NCI-H1092 (cell line): Measurements from ENCODE around the gene COL4A2.

Experiments
- DNase-seq: peaks from one replicate; lab custom pipeline; 2025; lab: John Stamatoyannopoulos, UW

Gene COL4A2

GRCh38 chr13:110402299-110403069 is 95.4 kb downstream of the COL4A2 start:
- no peak for DNase-seq

GRCh38 chr13:110403315-110403714 is 96.2 kb downstream of the COL4A2 start:
- DNase-seq, result no peak

- no peak for DNase-seq
Measured at GRCh38 chr13:110403721-110404120, 96.6 kb downstream of the COL4A2 start.

- DNase-seq, result no peak
Measured at GRCh38 chr13:110404321-110404720, 97.2 kb downstream of the COL4A2 start.

GRCh38 chr13:110405597-110406450 is 98.7 kb downstream of the COL4A2 start:
- DNase-seq, result no peak

- DNase-seq, result no peak
Measured at GRCh38 chr13:110407021-110407420, 99.9 kb downstream of the COL4A2 start.

- DNase-seq, result no peak
Measured at GRCh38 chr13:110407531-110407930, 100.4 kb downstream of the COL4A2 start.

GRCh38 chr13:110408286-110408685 is 101.2 kb downstream of the COL4A2 start:
- DNase-seq, result no peak

- no peak for DNase-seq
Measured at GRCh38 chr13:110409581-110409992, 102.5 kb downstream of the COL4A2 start.

GRCh38 chr13:110410000-110410399 is 102.9 kb downstream of the COL4A2 start:
- no peak for DNase-seq

GRCh38 chr13:110410936-110411687 is 104.0 kb downstream of the COL4A2 start:
- DNase-seq, result no peak

GRCh38 chr13:110411688-110412059 is 104.6 kb downstream of the COL4A2 start:
- no peak for DNase-seq

- DNase-seq, result peak; percentile 17
Measured at GRCh38 chr13:110412132-110412914, 105.2 kb downstream of the COL4A2 start.

GRCh38 chr13:110413016-110413675 is 106.1 kb downstream of the COL4A2 start:
- DNase-seq, result no peak

GRCh38 chr13:110413676-110414040 is 106.6 kb downstream of the COL4A2 start:
- no peak for DNase-seq

GRCh38 chr13:110414283-110414682 is 107.2 kb downstream of the COL4A2 start:
- DNase-seq, result no peak

GRCh38 chr13:110414931-110415330 is 107.8 kb downstream of the COL4A2 start:
- DNase-seq, result no peak

GRCh38 chr13:110415669-110416068 is 108.6 kb downstream of the COL4A2 start:
- DNase-seq, result no peak

GRCh38 chr13:110416131-110417025 is 109.3 kb downstream of the COL4A2 start:
- DNase-seq, result no peak

GRCh38 chr13:110418944-110419343 is 111.9 kb downstream of the COL4A2 start:
- DNase-seq, result no peak
